ENCODE results near the gene TEKT3.

Gene TEKT3

DNA sequence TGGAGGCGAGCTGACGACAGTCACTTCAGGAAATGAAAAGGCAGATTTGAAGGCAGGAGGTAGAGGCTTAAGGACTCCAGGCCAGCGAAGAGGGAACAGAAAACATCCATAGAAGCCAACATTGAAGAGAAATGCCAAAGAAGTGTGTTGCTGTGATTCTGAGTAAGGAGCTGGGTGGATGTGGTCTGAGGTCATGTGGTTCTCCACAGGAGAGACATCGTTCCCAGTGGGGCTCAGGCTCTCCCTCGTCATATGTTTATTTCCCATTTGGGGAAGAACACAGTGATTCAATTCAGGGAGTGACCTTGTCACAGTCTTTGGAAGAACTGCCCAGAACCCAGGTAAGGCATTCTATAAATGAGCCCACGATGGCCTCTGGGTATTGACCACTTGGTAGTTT lies 69.7 kb downstream of the TEKT3 start:
- no peak overlapping the region for H3K4me3 ChIP-seq (replicated peaks; ENCODE audit: low read depth, low read length)
- TF ChIP-seq CTCF (IDR thresholded peaks at IDR 0.05; ENCODE audit: low read depth, low read length, missing control alignments): no peak
- DNase-seq (ENCODE audit: extremely low read depth, low read depth): no peak

- no peak overlapping the region for H3K4me3 ChIP-seq (replicated peaks; ENCODE audit: low read depth, low read length)
- no peak for DNase-seq (ENCODE audit: extremely low read depth, low read depth)
- TF ChIP-seq CTCF (IDR thresholded peaks at IDR 0.05; ENCODE audit: low read depth, low read length, missing control alignments): no peak
Observed at GRCh38 chr17:15270628-15271381, 70.6 kb downstream of the TEKT3 start.

- no peak for DNase-seq (ENCODE audit: extremely low read depth, low read depth)
- H3K4me3 ChIP-seq (replicated peaks; ENCODE audit: low read depth, low read length): no peak overlapping the region
- TF ChIP-seq CTCF (IDR thresholded peaks at IDR 0.05; ENCODE audit: low read depth, low read length, missing control alignments): no peak
Observed at GRCh38 chr17:15269780-15270089, 71.7 kb downstream of the TEKT3 start.

DNA sequence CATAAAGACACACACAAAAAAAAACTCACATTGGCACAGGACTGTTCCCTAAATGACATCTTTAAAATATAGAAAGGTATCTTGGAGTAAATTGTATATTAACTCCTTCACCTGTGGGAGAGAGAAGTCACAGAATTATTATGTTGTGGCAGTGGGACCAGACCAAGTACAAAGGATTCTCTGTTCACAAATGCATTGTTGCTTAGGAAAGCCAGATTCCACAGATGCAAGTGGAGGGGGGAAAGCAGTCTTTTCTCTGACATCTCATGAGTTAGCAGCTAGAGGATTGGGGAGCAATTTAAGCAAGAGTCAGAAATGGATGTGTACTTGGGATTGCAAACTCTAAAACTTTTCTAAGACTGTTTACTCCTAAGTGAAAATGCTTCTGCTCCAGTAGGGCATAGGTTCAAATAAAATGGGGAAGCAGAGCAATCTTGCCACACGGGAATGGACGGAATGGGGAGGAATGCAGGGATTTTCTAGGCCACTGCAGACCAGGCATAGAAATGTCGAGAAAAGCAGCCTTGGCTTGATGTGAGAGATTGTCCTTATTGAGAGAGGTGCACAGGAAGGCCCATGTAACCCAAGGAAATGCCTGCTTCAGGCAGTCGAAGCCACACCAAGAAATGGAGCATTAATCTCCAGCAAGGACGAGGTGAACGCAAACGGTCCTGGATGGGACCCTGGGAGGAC lies 72.2 kb downstream of the TEKT3 start:
- no peak for TF ChIP-seq CTCF (IDR thresholded peaks at IDR 0.05; ENCODE audit: low read depth, low read length, missing control alignments)
- no peak for DNase-seq (ENCODE audit: extremely low read depth, low read depth)

GRCh38 chr17:15268461-15268860 lies 72.9 kb downstream of the TEKT3 start:
- no peak for DNase-seq (ENCODE audit: extremely low read depth, low read depth)
- H3K4me3 ChIP-seq (replicated peaks; ENCODE audit: low read depth, low read length): no peak overlapping the region
- TF ChIP-seq CTCF (IDR thresholded peaks at IDR 0.05; ENCODE audit: low read depth, low read length, missing control alignments): no peak

More for the DNA sequence above, 72.2 kb downstream of the TEKT3 start:
- no peak overlapping the region for H3K4me3 ChIP-seq (replicated peaks; ENCODE audit: low read depth, low read length)

DNA sequence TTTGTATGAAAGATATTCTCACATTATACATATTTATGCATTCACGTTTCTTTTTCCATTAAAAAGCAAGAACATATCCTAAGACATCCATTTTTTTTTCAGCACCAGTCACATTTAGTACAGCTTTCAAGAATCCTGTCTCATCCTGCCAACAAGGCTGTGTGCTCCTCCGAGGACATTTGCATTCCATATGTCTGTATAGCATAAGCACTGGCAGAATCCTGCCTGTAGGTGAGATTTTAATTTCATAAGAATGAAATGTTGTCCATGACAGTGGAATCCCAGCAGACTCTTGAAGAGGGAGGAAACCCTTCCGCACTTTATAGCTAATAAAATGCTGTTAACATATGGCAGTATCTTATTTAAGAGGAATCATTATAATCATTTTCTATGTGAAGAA lies 73.4 kb downstream of the TEKT3 start:
- no peak for TF ChIP-seq CTCF (IDR thresholded peaks at IDR 0.05; ENCODE audit: low read depth, low read length, missing control alignments)
- DNase-seq (ENCODE audit: extremely low read depth, low read depth): no peak
- H3K4me3 ChIP-seq (replicated peaks; ENCODE audit: low read depth, low read length): no peak overlapping the region

All from HFF-Myc (cell line).